ENCODE measurements around the gene SLC26A9.
A peak's percentile ranks its signal among the peaks of the same experiment; 100 is the strongest.
"Not testable (repeated sequence)": the region's sequence is repeated elsewhere in the genome, so short reads cannot be mapped to it uniquely, and the experiment has no call there.

The SLC26A9 gene

GRCh38 chr1:205889006-205889405, 54.2 kb downstream of the SLC26A9 start:
- DNase-seq, result not testable (repeated sequence)

DNA sequence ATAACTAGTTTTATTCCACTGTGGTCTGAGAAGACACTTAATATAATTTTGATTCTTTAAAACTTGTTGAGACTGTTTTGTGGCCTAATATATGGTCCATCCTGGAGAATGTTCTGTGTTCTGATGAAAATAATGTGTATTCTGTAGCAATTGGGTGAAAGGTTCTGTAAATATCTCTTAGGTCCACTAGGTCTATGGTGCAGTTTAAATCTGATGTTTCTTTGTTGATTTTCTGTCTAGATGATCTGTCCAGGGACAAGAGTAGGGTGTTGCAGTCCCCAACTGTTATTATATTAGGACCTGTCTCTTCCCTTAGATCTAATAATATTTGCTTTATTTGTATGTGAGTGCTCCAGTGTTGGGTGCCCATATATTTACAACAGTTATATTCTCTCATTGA, 59.5 kb downstream of the SLC26A9 start:
- DNase-seq, result no peak

GRCh38 chr1:205880923-205881322, 62.3 kb downstream of the SLC26A9 start:
- no peak for DNase-seq

GRCh38 chr1:205879974-205880373, 63.3 kb downstream of the SLC26A9 start:
- DNase-seq, result no peak

- peak in 1 of 3 donors; percentile 2 for DNase-seq
Measured at GRCh38 chr1:205878026-205878425, 65.2 kb downstream of the SLC26A9 start.

- DNase-seq, result not testable (repeated sequence)
Measured at GRCh38 chr1:205873148-205873547, 70.1 kb downstream of the SLC26A9 start.

DNA sequence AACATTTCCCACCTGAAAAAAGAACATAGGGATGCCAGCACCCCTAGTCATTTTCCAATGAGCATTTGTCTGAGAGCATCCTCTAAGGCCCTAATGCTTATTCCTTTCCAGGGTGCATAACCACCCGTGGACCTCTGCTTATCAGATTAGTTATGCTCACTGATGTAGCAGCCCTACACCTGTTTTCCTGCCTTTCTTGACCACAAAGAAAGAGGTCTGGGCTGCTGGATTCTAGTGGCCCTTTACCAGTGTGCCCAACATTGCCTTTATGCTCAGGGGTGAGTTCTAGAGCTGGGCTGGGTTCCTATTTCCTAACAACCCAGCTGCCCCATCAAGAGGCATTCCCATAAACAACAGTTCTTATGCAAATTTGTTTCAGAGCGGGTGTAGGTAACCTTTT, 73.0 kb downstream of the SLC26A9 start:
- DNase-seq, result no peak

All from suppressor macrophage treated with lipopolysaccharide for 1 hour (primary cell).